Thoracic aorta (tissue), 2 donors: ENCODE results near the gene BBS2. TPM values are rescaled to one million over a fixed set of nuclear protein-coding genes. Genes with fewer than 3 reads are reported as not detected.

ENCODE experiments used
- ATAC-seq: fragments of 150-250 bp; one replicate; pipeline ENCODE4 v1.8.0; 2017; ENCODE audit warnings: low read depth; ENCODE audit not compliant: insufficient number of reproducible peaks, low FRiP score
- DNase-seq: peaks from one replicate; pipeline ENCODE4 v3.0.0-alpha.2; 2020; ENCODE audit warnings: low spot score
- H3K27ac ChIP-seq, 2 donors: fragments of 200-600 bp; sonication (generic); 1 replicate in 1 of 2; 2 replicates in 1 of 2; pipeline ENCODE4 v1.5.1; 2016; ENCODE audit warnings: mild to moderate bottlenecking in 2 of 2, moderate library complexity in 2 of 2
- H3K27me3 ChIP-seq: fragments of 200-600 bp; sonication (generic); replicated peaks from 2 replicates; pipeline ENCODE4 v1.6.0; 2016; ENCODE audit warnings: mild to moderate bottlenecking; ENCODE audit not compliant: insufficient read depth
- H3K36me3 ChIP-seq: fragments of 200-600 bp; sonication (generic); one replicate; pipeline ENCODE4 v1.5.1; 2016
- H3K4me1 ChIP-seq, 2 donors: fragments of 200-600 bp; sonication (generic); 1 replicate in 1 of 2; 2 replicates in 1 of 2; pipeline versions ENCODE4 v1.5.1 to v1.6.0; 2016; ENCODE audit warnings: low read depth in 2 of 2, mild to moderate bottlenecking in 1 of 2; ENCODE audit not compliant: control insufficient read depth in 1 of 2
- H3K4me3 ChIP-seq: fragments of 200-600 bp; sonication (generic); 2 replicates; pipeline ENCODE4 v1.5.1; 2016; ENCODE audit warnings: mild to moderate bottlenecking
- H3K9me3 ChIP-seq: fragments of 200-600 bp; sonication (generic); 2 replicates; pipeline ENCODE4 v1.5.1; 2016
- CTCF ChIP-seq: fragments of 200-600 bp; sonication (generic); IDR thresholded peaks from one replicate; pipeline ENCODE4 v1.5.1; 2019; ENCODE audit warnings: antibody characterized with exemption
- total RNA-seq, 2 donors: library from RNA; depleted of rRNA; stranded (reverse); fragments of >200 nt; gene quantifications; one replicate each; pipeline versions ENCODE4 v1.1.0 to v1.2.3, GENCODE V29; 2016

The BBS2 gene
- total RNA-seq, 2 donors from 2014 or later = 33.3 to 39.3 TPM

- no peak for TF ChIP-seq CTCF
- Histone ChIP-seq H3K4me1 (no peaks in the 10 kb centered on the region), H3K27ac (no peak overlapping the region), H3K27me3 (no peaks in the 10 kb centered on the region), H3K36me3 (no peaks in the 10 kb centered on the region), H3K9me3 (no peaks in the 10 kb centered on the region), H3K4me3 (no peak overlapping the region)
- ATAC-seq (no peak), DNase-seq (no peak)
Observed at GRCh38 chr16:56559109-56559508, 39.3 kb upstream of the BBS2 start.

- TF ChIP-seq CTCF = no peak
- no peaks in the 10 kb centered on the region for H3K9me3 ChIP-seq
- DNase-seq = no peak
- H3K4me3 ChIP-seq = no peak overlapping the region
- no peaks in the 10 kb centered on the region for H3K27me3 ChIP-seq
- H3K27ac ChIP-seq = no peak overlapping the region
- ATAC-seq = no peak
- H3K36me3 ChIP-seq = no peaks in the 10 kb centered on the region
- H3K4me1 ChIP-seq = no peaks in the 10 kb centered on the region
Observed at GRCh38 chr16:56558024-56558747, 38.4 kb upstream of the BBS2 start.

- Histone ChIP-seq H3K36me3 (no peaks in the 10 kb centered on the region), H3K4me3 (no peak overlapping the region), H3K4me1 (no peaks in the 10 kb centered on the region), H3K27ac (no peak overlapping the region), H3K27me3 (no peaks in the 10 kb centered on the region), H3K9me3 (no peaks in the 10 kb centered on the region)
- ATAC-seq = no peak
- DNase-seq = no peak
- TF ChIP-seq CTCF = no peak
Observed at GRCh38 chr16:56554441-56554840, 34.6 kb upstream of the BBS2 start.

- no peak for TF ChIP-seq CTCF
- Histone ChIP-seq H3K27me3 (no peaks in the 10 kb centered on the region), H3K4me1 (no peaks in the 10 kb centered on the region), H3K4me3 (no peak overlapping the region), H3K27ac (no peak overlapping the region), H3K9me3 (no peaks in the 10 kb centered on the region), H3K36me3 (no peaks in the 10 kb centered on the region)
- DNase-seq (no peak), ATAC-seq (no peak)
Observed at GRCh38 chr16:56551796-56552738, 32.2 kb upstream of the BBS2 start.

- H3K27ac ChIP-seq = no peak overlapping the region
- no peak overlapping the region for H3K4me3 ChIP-seq
- no peaks in the 10 kb centered on the region for H3K36me3 ChIP-seq
- DNase-seq = no peak
- no peaks in the 10 kb centered on the region for H3K4me1 ChIP-seq
- ATAC-seq = no peak
- no peaks in the 10 kb centered on the region for H3K27me3 ChIP-seq
- no peak for TF ChIP-seq CTCF
- H3K9me3 ChIP-seq = no peaks in the 10 kb centered on the region
Observed at GRCh38 chr16:56549744-56550385, 30.0 kb upstream of the BBS2 start.
